Neural progenitor cell (in vitro differentiated cells): ENCODE data around the gene ABCA10. TPM values are rescaled to one million over a fixed set of nuclear protein-coding genes. Genes with fewer than 3 reads are reported as not detected.

ENCODE experiments used
- DNase-seq: peaks from one replicate; pipeline ENCODE4 v3.0.0-alpha.2; 2016; ENCODE audit warnings: low spot score
- H2AFZ ChIP-seq: fragments of 200-600 bp; sonication (generic); replicated peaks from 2 replicates; pipeline ENCODE4 v1.6.1; 2016; ENCODE audit warnings: antibody characterized with exemption
- H3F3A ChIP-seq: fragments of 200-600 bp; sonication (generic); 2 replicates; pipeline ENCODE4 v1.6.1; 2016; ENCODE audit warnings: antibody characterized with exemption, low read depth
- H3K27ac ChIP-seq: fragments of 200-600 bp; sonication (generic); 2 replicates; pipeline ENCODE4 v1.5.1; 2016; ENCODE audit warnings: mild to moderate bottlenecking
- H3K27me3 ChIP-seq: fragments of 200-600 bp; sonication (generic); 2 replicates; pipeline ENCODE4 v1.6.1; 2016; ENCODE audit warnings: mild to moderate bottlenecking, moderate library complexity
- H3K36me3 ChIP-seq: fragments of 200-600 bp; sonication (generic); 2 replicates; pipeline ENCODE4 v1.5.1; 2016
- H3K4me1 ChIP-seq: fragments of 200-600 bp; sonication (generic); 2 replicates; pipeline ENCODE4 v1.6.1; 2016; ENCODE audit warnings: mixed run types
- H3K4me2 ChIP-seq: fragments of 200-600 bp; sonication (generic); 2 replicates; pipeline ENCODE4 v1.6.1; 2016
- H3K4me3 ChIP-seq: fragments of 200-600 bp; sonication (generic); 2 replicates; pipeline ENCODE4 v1.5.1; 2016
- H3K79me2 ChIP-seq: fragments of 200-600 bp; sonication (generic); 2 replicates; pipeline ENCODE4 v1.6.1; 2016; ENCODE audit warnings: low read depth
- H3K9ac ChIP-seq: fragments of 200-600 bp; sonication (generic); 2 replicates; pipeline ENCODE4 v1.6.1; 2016
- H3K9me3 ChIP-seq: fragments of 200-600 bp; sonication (generic); 2 replicates; pipeline ENCODE4 v1.5.1; 2016; ENCODE audit warnings: low read depth
- H4K20me1 ChIP-seq: fragments of 200-600 bp; sonication (generic); 2 replicates; pipeline ENCODE4 v1.6.1; 2016; ENCODE audit warnings: low read depth
- H3K27ac Mint-ChIP-seq: 3 replicates; pipeline ENCODE4 v1.8.0; 2021; ENCODE audit warnings: mixed read lengths
- H3K27me3 Mint-ChIP-seq: 2 replicates; pipeline ENCODE4 v1.8.0; 2022; ENCODE audit warnings: low read depth, mild to moderate bottlenecking, inconsistent platforms, moderate library complexity, mixed read lengths; ENCODE audit not compliant: insufficient read depth
- H3K36me3 Mint-ChIP-seq: 3 replicates; pipeline ENCODE4 v1.8.0; 2021; ENCODE audit warnings: mixed read lengths
- H3K4me1 Mint-ChIP-seq: 3 replicates; pipeline ENCODE4 v1.8.0; 2021; ENCODE audit warnings: mixed read lengths
- H3K4me3 Mint-ChIP-seq: 3 replicates; pipeline ENCODE4 v1.8.0; 2021; ENCODE audit warnings: mild to moderate bottlenecking, moderate library complexity, mixed read lengths
- H3K9me3 Mint-ChIP-seq: 3 replicates; pipeline ENCODE4 v1.8.0; 2020; ENCODE audit warnings: mixed read lengths
- EZH2 ChIP-seq: fragments of 200-600 bp; sonication (generic); IDR thresholded peaks from 2 replicates; pipeline ENCODE4 v1.6.1; 2017; ENCODE audit warnings: antibody characterized with exemption, mild to moderate bottlenecking, moderate library complexity
- EZH2phosphoT487 ChIP-seq: fragments of 200-600 bp; sonication (generic); IDR thresholded peaks from 2 replicates; pipeline ENCODE4 v1.6.1; 2017; ENCODE audit warnings: antibody characterized with exemption
- total RNA-seq: library from RNA; depleted of rRNA; stranded (reverse); fragments of >200 nt; gene quantifications from 2 replicates; pipeline ENCODE4 v1.2.3, GENCODE V29; 2015; ENCODE audit warnings: low replicate concordance
- TF ChIP-seq, protein P1 (sequence below): fragments of 200-600 bp; sonication (generic); IDR thresholded peaks from 2 replicates; pipeline ENCODE4 v1.5.1; 2017; ENCODE audit warnings: antibody characterized with exemption, mild to moderate bottlenecking

The ABCA10 gene
- total RNA-seq, 1 donor from 2014 or later: 0.21 TPM

DNA sequence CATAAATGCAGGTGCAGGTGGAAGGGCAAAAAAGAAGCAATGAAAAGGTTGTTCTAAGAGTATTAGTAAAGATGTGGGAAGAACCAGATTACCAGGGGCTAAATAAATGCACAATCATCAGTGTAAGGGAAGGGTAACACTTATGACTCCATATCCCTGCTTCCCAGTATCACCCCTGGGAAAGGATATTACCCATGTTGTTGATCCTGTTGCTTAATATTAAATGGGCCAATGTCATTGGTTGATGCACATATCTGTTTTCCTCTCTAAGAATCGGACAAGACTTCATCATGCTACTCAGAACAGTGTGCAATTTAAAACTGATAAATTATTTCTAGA lies 52.2 kb downstream of the ABCA10 start:
- H3K79me2 ChIP-seq: no peaks in the 10 kb centered on the region
- H2AFZ ChIP-seq: no peak overlapping the region
- Mint-ChIP-seq H3K4me3 (no peak overlapping the region), H3K36me3 (no peaks in the 10 kb centered on the region), H3K9me3 (no peaks in the 10 kb centered on the region), H3K27ac (no peak overlapping the region), H3K27me3 (no peaks in the 10 kb centered on the region), H3K4me1 (no peaks in the 10 kb centered on the region)
- no peaks in the 10 kb centered on the region for H3K36me3 ChIP-seq
- no peaks in the 10 kb centered on the region for H3F3A ChIP-seq
- no peak overlapping the region for H3K27ac ChIP-seq
- no peaks in the 10 kb centered on the region for H3K4me1 ChIP-seq
- no peak for DNase-seq
- H3K27me3 ChIP-seq: no peaks in the 10 kb centered on the region
- H3K4me2 ChIP-seq: no peak overlapping the region
- H3K9ac ChIP-seq: no peak overlapping the region
- no peaks in the 10 kb centered on the region for H4K20me1 ChIP-seq
- H3K4me3 ChIP-seq: no peak overlapping the region
- H3K9me3 ChIP-seq: no peaks in the 10 kb centered on the region
- TF ChIP-seq EZH2 (no peak), EZH2phosphoT487 (no peak)
- TF ChIP-seq, protein P1, sequence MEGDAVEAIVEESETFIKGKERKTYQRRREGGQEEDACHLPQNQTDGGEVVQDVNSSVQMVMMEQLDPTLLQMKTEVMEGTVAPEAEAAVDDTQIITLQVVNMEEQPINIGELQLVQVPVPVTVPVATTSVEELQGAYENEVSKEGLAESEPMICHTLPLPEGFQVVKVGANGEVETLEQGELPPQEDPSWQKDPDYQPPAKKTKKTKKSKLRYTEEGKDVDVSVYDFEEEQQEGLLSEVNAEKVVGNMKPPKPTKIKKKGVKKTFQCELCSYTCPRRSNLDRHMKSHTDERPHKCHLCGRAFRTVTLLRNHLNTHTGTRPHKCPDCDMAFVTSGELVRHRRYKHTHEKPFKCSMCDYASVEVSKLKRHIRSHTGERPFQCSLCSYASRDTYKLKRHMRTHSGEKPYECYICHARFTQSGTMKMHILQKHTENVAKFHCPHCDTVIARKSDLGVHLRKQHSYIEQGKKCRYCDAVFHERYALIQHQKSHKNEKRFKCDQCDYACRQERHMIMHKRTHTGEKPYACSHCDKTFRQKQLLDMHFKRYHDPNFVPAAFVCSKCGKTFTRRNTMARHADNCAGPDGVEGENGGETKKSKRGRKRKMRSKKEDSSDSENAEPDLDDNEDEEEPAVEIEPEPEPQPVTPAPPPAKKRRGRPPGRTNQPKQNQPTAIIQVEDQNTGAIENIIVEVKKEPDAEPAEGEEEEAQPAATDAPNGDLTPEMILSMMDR: no peak

GRCh38 chr17:69175625-69176456 lies 52.8 kb downstream of the ABCA10 start:
- H3K4me1 Mint-ChIP-seq: no peaks in the 10 kb centered on the region
- Histone ChIP-seq H3K4me3 (no peak overlapping the region), H3K9me3 (no peaks in the 10 kb centered on the region), H2AFZ (no peak overlapping the region), H3K9ac (no peak overlapping the region), H3K27me3 (no peaks in the 10 kb centered on the region), H3K4me1 (no peaks in the 10 kb centered on the region), H3K36me3 (no peaks in the 10 kb centered on the region), H3K4me2 (no peak overlapping the region), H3K27ac (no peak overlapping the region), H3F3A (no peaks in the 10 kb centered on the region), H4K20me1 (no peaks in the 10 kb centered on the region), H3K79me2 (no peaks in the 10 kb centered on the region)
- TF ChIP-seq, protein P1: no peak
- TF ChIP-seq EZH2: no peak
- no peak for TF ChIP-seq EZH2phosphoT487
- no peak for DNase-seq
- no peaks in the 10 kb centered on the region for H3K9me3 Mint-ChIP-seq
- H3K4me3 Mint-ChIP-seq: no peak overlapping the region
- no peak overlapping the region for H3K27ac Mint-ChIP-seq
- H3K36me3 Mint-ChIP-seq: no peaks in the 10 kb centered on the region
- H3K27me3 Mint-ChIP-seq: no peaks in the 10 kb centered on the region

DNA sequence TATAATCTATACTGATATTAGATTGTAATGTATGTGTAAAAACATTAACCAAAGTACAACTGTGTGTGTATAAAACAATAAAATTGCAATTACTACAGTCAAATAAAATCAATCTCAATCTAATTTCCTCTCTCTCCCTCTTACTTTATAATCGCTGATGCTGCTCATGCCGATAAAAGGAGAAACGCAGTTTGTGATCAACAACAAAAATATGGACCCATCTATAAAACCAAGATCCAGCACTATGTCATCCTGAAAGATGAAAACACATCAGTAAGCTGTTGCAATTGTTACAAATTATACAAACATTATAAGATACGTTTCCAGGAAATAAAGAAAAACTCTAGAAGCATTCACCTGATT lies 53.4 kb downstream of the ABCA10 start:
- H3F3A ChIP-seq: no peaks in the 10 kb centered on the region
- Mint-ChIP-seq H3K9me3 (no peaks in the 10 kb centered on the region), H3K36me3 (no peaks in the 10 kb centered on the region), H3K27me3 (no peaks in the 10 kb centered on the region), H3K4me3 (no peak overlapping the region), H3K4me1 (no peaks in the 10 kb centered on the region), H3K27ac (no peak overlapping the region)
- H2AFZ ChIP-seq: no peak overlapping the region
- H3K36me3 ChIP-seq: no peaks in the 10 kb centered on the region
- H3K79me2 ChIP-seq: no peaks in the 10 kb centered on the region
- no peak overlapping the region for H3K4me3 ChIP-seq
- no peak for DNase-seq
- no peaks in the 10 kb centered on the region for H3K27me3 ChIP-seq
- no peak overlapping the region for H3K4me2 ChIP-seq
- TF ChIP-seq, protein P1: no peak
- TF ChIP-seq EZH2 (no peak), EZH2phosphoT487 (no peak)
- no peak overlapping the region for H3K27ac ChIP-seq
- H3K9ac ChIP-seq: no peak overlapping the region
- H3K9me3 ChIP-seq: no peaks in the 10 kb centered on the region
- no peaks in the 10 kb centered on the region for H4K20me1 ChIP-seq
- no peaks in the 10 kb centered on the region for H3K4me1 ChIP-seq
